H9 (cell line): ENCODE results near the gene SIL1. TPM values are rescaled to one million over a fixed set of nuclear protein-coding genes. Genes with fewer than 3 reads are reported as not detected.

Experiments
- DNase-seq: peaks from one replicate; pipeline ENCODE4 v3.0.0-alpha.2; 2017
- H2AFZ ChIP-seq: one replicate; pipeline ENCODE4 v1.6.1; 2013; ENCODE audit warnings: mild to moderate bottlenecking, low read length, control low read depth, moderate library complexity
- H2AK5ac ChIP-seq: 2 replicates; pipeline ENCODE4 v1.6.1; 2013; ENCODE audit warnings: low read length, control low read depth, mixed read lengths; ENCODE audit not compliant: insufficient read length
- H2BK120ac ChIP-seq: one replicate; pipeline ENCODE4 v1.6.1; 2013; ENCODE audit warnings: low read depth, mild to moderate bottlenecking, low read length, control low read depth, inconsistent platforms; ENCODE audit not compliant: poor library complexity, severe bottlenecking
- H2BK12ac ChIP-seq: 2 replicates; pipeline ENCODE4 v1.6.1; 2013; ENCODE audit warnings: low read length, control low read depth, mixed read lengths, low read depth; ENCODE audit not compliant: insufficient read length
- H2BK15ac ChIP-seq: 2 replicates; pipeline ENCODE4 v1.6.1; 2013; ENCODE audit warnings: low read depth, low read length, control low read depth
- H2BK20ac ChIP-seq: one replicate; pipeline ENCODE4 v1.6.1; 2013; ENCODE audit warnings: low read depth, mild to moderate bottlenecking, low read length, control low read depth, inconsistent platforms; ENCODE audit not compliant: poor library complexity, severe bottlenecking
- H2BK5ac ChIP-seq: 2 replicates; pipeline ENCODE4 v1.6.1; 2013; ENCODE audit warnings: low read length, control low read depth, mixed read lengths; ENCODE audit not compliant: insufficient read length
- H3K14ac ChIP-seq: 2 replicates; pipeline ENCODE4 v1.6.1; 2013; ENCODE audit warnings: low read length, control low read depth; ENCODE audit not compliant: insufficient read depth
- H3K18ac ChIP-seq: 2 replicates; pipeline ENCODE4 v1.6.1; 2013; ENCODE audit warnings: low read depth, mild to moderate bottlenecking, mixed read lengths, low read length, control low read depth; ENCODE audit not compliant: insufficient read length
- H3K23ac ChIP-seq: 2 replicates; pipeline ENCODE4 v1.6.1; 2013; ENCODE audit warnings: low read length, control low read depth, mixed read lengths, low read depth; ENCODE audit not compliant: insufficient read length
- H3K23me2 ChIP-seq: 2 replicates; pipeline ENCODE4 v1.6.1; 2013; ENCODE audit warnings: low read depth, mild to moderate bottlenecking, mixed read lengths, low read length, control low read depth; ENCODE audit not compliant: insufficient read length, poor library complexity, severe bottlenecking
- H3K27ac ChIP-seq: 2 replicates; pipeline ENCODE4 v1.5.1; 2013; ENCODE audit warnings: low read length, control low read depth, mixed read lengths, low read depth; ENCODE audit not compliant: insufficient read length
- H3K27me3 ChIP-seq: 2 replicates; pipeline ENCODE4 v1.6.1; 2013; ENCODE audit warnings: low read length, control low read depth, inconsistent platforms; ENCODE audit not compliant: insufficient read depth
- H3K4ac ChIP-seq: 2 replicates; pipeline ENCODE4 v1.6.1; 2013; ENCODE audit warnings: low read depth, mild to moderate bottlenecking, control low read depth, inconsistent platforms, low read length, moderate library complexity
- H3K4me1 ChIP-seq: 2 replicates; pipeline ENCODE4 v1.6.1; 2013; ENCODE audit warnings: low read length, control low read depth, inconsistent platforms; ENCODE audit not compliant: insufficient read depth
- H3K4me2 ChIP-seq: 2 replicates; pipeline ENCODE4 v1.6.1; 2013; ENCODE audit warnings: low read length, control low read depth, mixed read lengths; ENCODE audit not compliant: insufficient read length, insufficient read depth
- H3K56ac ChIP-seq: 2 replicates; pipeline ENCODE4 v1.6.1; 2013; ENCODE audit warnings: low read depth, mild to moderate bottlenecking, mixed read lengths, low read length, control low read depth; ENCODE audit not compliant: insufficient read length
- H3K79me1 ChIP-seq: 2 replicates; pipeline ENCODE4 v1.6.1; 2013; ENCODE audit warnings: low read depth, mild to moderate bottlenecking, moderate library complexity, low read length, control low read depth, inconsistent platforms; ENCODE audit not compliant: insufficient read depth, poor library complexity, severe bottlenecking
- H3K79me2 ChIP-seq: 2 replicates; pipeline ENCODE4 v1.6.1; 2013; ENCODE audit warnings: low read length, control low read depth, inconsistent platforms; ENCODE audit not compliant: insufficient read depth
- H3K9ac ChIP-seq: 2 replicates; pipeline ENCODE4 v1.6.1; 2013; ENCODE audit warnings: low read length, control low read depth, mixed read lengths; ENCODE audit not compliant: insufficient read length; ENCODE audit errors: extremely low read depth
- H3K9me3 ChIP-seq: one replicate; pipeline ENCODE4 v1.6.1; 2013; ENCODE audit warnings: low read depth, low read length, inconsistent platforms; ENCODE audit not compliant: control insufficient read depth
- H3T11ph ChIP-seq: one replicate; pipeline ENCODE4 v1.6.1; 2013; ENCODE audit warnings: mild to moderate bottlenecking, low read length, control low read depth, inconsistent platforms
- H4K20me1 ChIP-seq: one replicate; pipeline ENCODE4 v1.6.1; 2013; ENCODE audit not compliant: control insufficient read depth, insufficient read length, insufficient read depth
- H4K5ac ChIP-seq: 2 replicates; pipeline ENCODE4 v1.6.1; 2013; ENCODE audit warnings: low read depth, mild to moderate bottlenecking, mixed read lengths, low read length, control low read depth; ENCODE audit not compliant: insufficient read length
- H4K8ac ChIP-seq: replicated peaks from 2 replicates; pipeline ENCODE4 v1.6.1; 2013; ENCODE audit warnings: low read length, control low read depth, mixed read lengths, low read depth; ENCODE audit not compliant: insufficient read length
- H4K91ac ChIP-seq: 2 replicates; pipeline ENCODE4 v1.6.1; 2013; ENCODE audit warnings: low read depth, mild to moderate bottlenecking, moderate library complexity, mixed read lengths, low read length, control low read depth; ENCODE audit not compliant: insufficient read length
- H3K27ac Mint-ChIP-seq, 3 experiments: 2 replicates in 2 of 3; 3 replicates in 1 of 3; pipeline ENCODE4 v1.8.0; 2020 to 2021; ENCODE audit warnings: mixed read lengths in 3 of 3, mild to moderate bottlenecking in 1 of 3, moderate library complexity in 1 of 3
- H3K27me3 Mint-ChIP-seq: 2 replicates; pipeline ENCODE4 v1.8.0; 2021; ENCODE audit warnings: low read depth, mild to moderate bottlenecking, moderate library complexity, mixed read lengths
- H3K36me3 Mint-ChIP-seq, 3 experiments: 2 replicates in 2 of 3; 3 replicates in 1 of 3; pipeline ENCODE4 v1.8.0; 2020 to 2021; ENCODE audit warnings: low read depth in 3 of 3, mixed read lengths in 3 of 3; ENCODE audit not compliant: insufficient read depth in 1 of 3
- H3K4me1 Mint-ChIP-seq, 2 experiments: 2 replicates each; pipeline ENCODE4 v1.8.0; 2020; ENCODE audit warnings: mixed read lengths in 2 of 2
- H3K4me3 Mint-ChIP-seq, 2 experiments: 2 replicates in 1 of 2; 3 replicates in 1 of 2; pipeline ENCODE4 v1.8.0; 2020 to 2021; ENCODE audit warnings: mild to moderate bottlenecking in 2 of 2, mixed read lengths in 2 of 2, moderate library complexity in 1 of 2
- H3K9me3 Mint-ChIP-seq, 2 experiments: 2 replicates in 1 of 2; 3 replicates in 1 of 2; pipeline ENCODE4 v1.8.0; 2020; ENCODE audit warnings: mild to moderate bottlenecking in 2 of 2, mixed read lengths in 2 of 2, moderate library complexity in 1 of 2
- CTCF ChIP-seq: fragments of 200-600 bp; sonication (generic); conservative IDR thresholded peaks from 3 replicates; pipeline ENCODE4 v1.8.0; 2021; ENCODE audit warnings: antibody characterized with exemption, mild to moderate bottlenecking
- WGBS: extraction: QIAGEN DNeasy Blood & Tissue Kit; methylation state at CpG from one replicate; pipeline ENCODE4 v1.1.7; 2013; ENCODE audit warnings: missing lambda C conversion rate, low lambda C conversion rate, mixed read lengths; ENCODE audit not compliant: insufficient read length; ENCODE audit errors: extremely low coverage; 5-methylcytosine and 5-hydroxymethylcytosine counted together
- total RNA-seq: library from RNA; stranded (reverse); gene quantifications from 2 replicates; pipeline ENCODE4 v1.2.1, GENCODE V29; 2021

SIL1 gene
- total RNA-seq, 1 experiment from 2014 or later: 10.6 TPM

- no peak overlapping the region for H2BK20ac ChIP-seq
- H3K79me2 ChIP-seq: no peaks in the 10 kb centered on the region
- H3K18ac ChIP-seq: no peak overlapping the region
- no peak overlapping the region for H2AFZ ChIP-seq
- H3K23me2 ChIP-seq: peaks cover 7% of the 10 kb centered on the region
- Mint-ChIP-seq H3K27ac (no peak overlapping the region), H3K4me1 (peaks cover 11 to 14% of the 10 kb centered on the region in 2 experiments), H3K4me3 (peak overlapping the region in 1 of 2 experiments; percentile 16; a peak in 1 of 5 replicates), H3K36me3 (peaks cover 0 to 4% (median 1%) of the 10 kb centered on the region in 3 experiments; a peak in 2 of 7 replicates), H3K27me3 (no peaks in the 10 kb centered on the region), H3K9me3 (no peaks in the 10 kb centered on the region)
- H3K14ac ChIP-seq: no peak overlapping the region
- no peaks in the 10 kb centered on the region for H3K79me1 ChIP-seq
- H3K23ac ChIP-seq: no peak overlapping the region
- H4K5ac ChIP-seq: no peak overlapping the region
- WGBS: no CpG with 5 or more reads among the region's 5 CpGs
- H3K9ac ChIP-seq: no peak overlapping the region
- no peaks in the 10 kb centered on the region for H4K20me1 ChIP-seq
- no peak overlapping the region for H2AK5ac ChIP-seq
- no peak overlapping the region for H3K56ac ChIP-seq
- H3K9me3 ChIP-seq: no peaks in the 10 kb centered on the region
- no peak overlapping the region for H3K4me2 ChIP-seq
- no peak overlapping the region for H2BK120ac ChIP-seq
- H4K91ac ChIP-seq: no peak overlapping the region
- H2BK5ac ChIP-seq: no peak overlapping the region
- no peak overlapping the region for H3T11ph ChIP-seq
- H3K4ac ChIP-seq: no peak overlapping the region
- no peak overlapping the region for H3K27ac ChIP-seq
- DNase-seq: no peak
- peaks cover 4% of the 10 kb centered on the region; the same call in 1 of the 2 replicates for H3K4me1 ChIP-seq
- H3K27me3 ChIP-seq: no peaks in the 10 kb centered on the region
- no peak for TF ChIP-seq CTCF
- no peak overlapping the region for H4K8ac ChIP-seq
- no peak overlapping the region for H2BK15ac ChIP-seq
- no peak overlapping the region for H2BK12ac ChIP-seq
Observed at GRCh38 chr5:139196296-139196956, 1.7 kb downstream of the SIL1 start.
